ENCODE data around the gene B3GNT5. TPM values are rescaled to one million over a fixed set of nuclear protein-coding genes. Genes with fewer than 3 reads are reported as not detected.

The B3GNT5 gene
- total RNA-seq, 4 donors from 2014 or later, result 18.2 to 41.2 (median 26.0) TPM

DNA sequence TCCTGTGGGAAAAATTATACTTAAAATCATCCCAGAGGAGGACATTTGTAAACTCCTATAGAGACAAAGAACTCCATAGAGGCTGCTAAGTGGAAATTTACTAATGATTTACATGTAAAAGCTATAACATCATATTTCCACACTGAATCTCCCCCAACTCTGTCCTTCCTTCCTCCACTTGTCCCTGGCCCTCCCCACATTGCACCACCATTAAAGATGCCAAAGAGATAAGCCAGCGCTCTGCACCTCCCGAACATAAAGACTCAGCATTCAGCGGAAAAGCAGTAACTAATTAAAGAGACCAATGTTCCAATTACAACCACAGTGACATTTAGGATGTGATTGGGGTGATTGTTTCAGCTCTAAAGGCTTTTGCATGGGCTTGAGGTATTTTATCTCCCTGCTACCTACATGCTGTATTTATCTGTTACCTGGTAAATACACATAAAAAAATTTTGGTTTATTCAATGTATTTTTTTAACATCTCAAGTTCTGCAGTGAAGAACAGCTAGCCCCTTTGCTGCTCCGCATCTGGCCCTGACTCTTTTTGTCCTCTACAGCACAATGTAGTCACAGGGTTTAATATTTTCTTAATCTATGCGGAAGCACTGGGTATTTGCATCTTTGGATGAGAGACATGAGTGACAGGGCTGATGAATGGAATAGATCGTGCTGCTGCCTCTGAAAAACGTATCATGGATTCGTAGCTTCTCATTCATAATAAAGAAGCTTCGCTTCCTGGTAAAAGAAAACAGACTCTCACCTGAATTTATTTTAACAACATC lies 35.3 kb upstream of the B3GNT5 start:
- no peaks in the 10 kb centered on the region for H3K27me3 ChIP-seq
- TF ChIP-seq, protein P1, sequence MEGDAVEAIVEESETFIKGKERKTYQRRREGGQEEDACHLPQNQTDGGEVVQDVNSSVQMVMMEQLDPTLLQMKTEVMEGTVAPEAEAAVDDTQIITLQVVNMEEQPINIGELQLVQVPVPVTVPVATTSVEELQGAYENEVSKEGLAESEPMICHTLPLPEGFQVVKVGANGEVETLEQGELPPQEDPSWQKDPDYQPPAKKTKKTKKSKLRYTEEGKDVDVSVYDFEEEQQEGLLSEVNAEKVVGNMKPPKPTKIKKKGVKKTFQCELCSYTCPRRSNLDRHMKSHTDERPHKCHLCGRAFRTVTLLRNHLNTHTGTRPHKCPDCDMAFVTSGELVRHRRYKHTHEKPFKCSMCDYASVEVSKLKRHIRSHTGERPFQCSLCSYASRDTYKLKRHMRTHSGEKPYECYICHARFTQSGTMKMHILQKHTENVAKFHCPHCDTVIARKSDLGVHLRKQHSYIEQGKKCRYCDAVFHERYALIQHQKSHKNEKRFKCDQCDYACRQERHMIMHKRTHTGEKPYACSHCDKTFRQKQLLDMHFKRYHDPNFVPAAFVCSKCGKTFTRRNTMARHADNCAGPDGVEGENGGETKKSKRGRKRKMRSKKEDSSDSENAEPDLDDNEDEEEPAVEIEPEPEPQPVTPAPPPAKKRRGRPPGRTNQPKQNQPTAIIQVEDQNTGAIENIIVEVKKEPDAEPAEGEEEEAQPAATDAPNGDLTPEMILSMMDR (IDR thresholded peaks at IDR 0.05 in 4 of 5, conservative IDR thresholded peaks at IDR 0.05 in 1 of 5), result no peak
- TF ChIP-seq POLR2A (IDR thresholded peaks at IDR 0.05), result no peak

DNA sequence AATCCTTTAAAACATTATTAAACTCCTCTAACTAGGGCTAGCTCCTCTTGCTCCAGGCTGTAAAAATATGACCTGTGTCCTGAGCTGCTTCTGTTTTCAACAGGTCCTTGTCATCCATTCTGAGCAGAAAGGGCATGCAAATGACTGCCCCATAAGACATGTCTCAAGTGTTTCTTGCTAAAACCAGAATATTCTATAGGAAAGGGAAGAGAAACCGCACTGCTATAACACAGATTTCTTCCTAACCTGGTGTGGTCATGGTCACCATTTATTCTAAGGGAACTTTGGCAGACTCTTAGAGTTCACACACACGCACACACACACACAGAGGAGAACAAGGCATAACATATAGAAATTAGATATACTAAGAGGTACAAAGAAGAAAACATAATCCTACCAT lies 34.2 kb upstream of the B3GNT5 start:
- intact Hi-C loops (cut with DNase I; ENCODE audit: low total_unique reads) (no loop called here), in situ Hi-C loops (cut with MboI; ENCODE audit: low sequenced_read_pairs in 4 of 4) (no loop called here)
- Histone ChIP-seq H3K27me3 (no peaks in the 10 kb centered on the region), H3K4me3 (no peak overlapping the region), H3K36me3 (no peaks in the 10 kb centered on the region), H3K27ac (no peak overlapping the region), H3K9me3 (no peaks in the 10 kb centered on the region), H3K4me1 (peaks cover 0 to 3% of the 10 kb centered on the region in 2 donors)
- DNase-seq (no peak), ATAC-seq (no peak)
- TF ChIP-seq, protein P1 (IDR thresholded peaks at IDR 0.05 in 4 of 5, conservative IDR thresholded peaks at IDR 0.05 in 1 of 5), result no peak
- TF ChIP-seq POLR2A (IDR thresholded peaks at IDR 0.05), result no peak

More for the DNA sequence above, 35.3 kb upstream of the B3GNT5 start:
- Histone ChIP-seq H3K27ac (no peak overlapping the region), H3K9me3 (no peaks in the 10 kb centered on the region), H3K36me3 (no peaks in the 10 kb centered on the region), H3K4me1 (peaks cover 0 to 3% of the 10 kb centered on the region in 2 donors), H3K4me3 (no peak overlapping the region)
- intact Hi-C loops (cut with DNase I; ENCODE audit: low total_unique reads) (no loop called here), in situ Hi-C loops (cut with MboI; ENCODE audit: low sequenced_read_pairs in 4 of 4) (no loop called here)
- ATAC-seq (no peak), DNase-seq (no peak)

DNA sequence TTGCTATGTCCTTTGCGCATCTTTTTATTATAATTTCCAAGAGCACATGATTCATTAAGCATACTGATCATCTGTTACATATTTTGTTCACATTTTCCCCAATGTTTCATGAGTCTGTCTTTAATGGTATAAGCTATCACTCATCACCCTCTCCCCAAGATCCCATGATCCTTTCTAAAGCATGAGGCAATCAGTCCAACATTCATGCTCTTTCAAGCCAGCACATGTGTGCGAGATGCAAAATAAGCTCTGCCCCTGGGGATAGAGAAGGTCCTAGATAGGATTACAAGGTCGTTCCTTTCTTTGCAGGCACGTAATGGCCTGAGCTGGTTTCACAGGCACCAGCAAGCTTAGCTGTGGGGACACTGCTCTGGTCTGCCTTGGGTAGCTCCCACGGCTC lies 32.2 kb upstream of the B3GNT5 start:
- DNase-seq, result no peak
- H3K36me3 ChIP-seq, result no peaks in the 10 kb centered on the region
- intact Hi-C loops (cut with DNase I; ENCODE audit: low total_unique reads) (no loop called here), in situ Hi-C loops (cut with MboI; ENCODE audit: low sequenced_read_pairs in 4 of 4) (no loop called here)
- no peak for ATAC-seq
- no peaks in the 10 kb centered on the region for H3K9me3 ChIP-seq
- H3K27me3 ChIP-seq, result no peaks in the 10 kb centered on the region
- H3K27ac ChIP-seq, result no peak overlapping the region
- H3K4me1 ChIP-seq, result no peaks in the 10 kb centered on the region
- TF ChIP-seq POLR2A (IDR thresholded peaks at IDR 0.05), result no peak
- TF ChIP-seq, protein P1 (IDR thresholded peaks at IDR 0.05 in 4 of 5, conservative IDR thresholded peaks at IDR 0.05 in 1 of 5), result no peak
- no peak overlapping the region for H3K4me3 ChIP-seq

DNA sequence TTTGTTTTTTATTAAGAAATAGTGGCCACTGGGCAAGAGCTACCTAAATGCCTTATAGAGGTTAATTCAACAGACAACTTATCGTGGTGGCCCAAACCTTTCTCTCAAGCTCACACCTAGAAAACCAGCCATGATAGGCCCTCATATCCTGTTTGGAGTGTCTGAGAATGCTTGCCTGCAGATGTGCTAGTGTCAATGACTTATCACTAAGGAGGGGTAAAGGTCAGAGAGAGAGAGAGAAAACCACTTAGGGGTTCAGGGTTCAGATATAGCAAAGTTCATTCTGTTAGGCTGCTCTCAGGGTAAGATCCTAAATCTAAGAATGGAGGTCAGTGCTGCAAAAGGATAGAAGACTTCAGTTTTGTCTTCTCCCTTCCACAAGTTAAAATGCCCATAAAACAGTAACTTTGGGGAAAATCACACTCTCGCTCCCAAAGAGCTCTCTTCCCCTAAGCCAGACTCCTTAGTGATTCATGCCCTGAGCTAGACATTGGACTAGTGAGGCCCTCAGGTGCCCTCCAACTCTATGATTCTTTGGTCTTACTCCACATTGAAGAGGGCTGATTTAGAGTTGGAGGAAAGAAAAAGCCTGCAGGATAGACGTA lies 30.3 kb upstream of the B3GNT5 start:
- no peaks in the 10 kb centered on the region for H3K9me3 ChIP-seq
- no peak for ATAC-seq
- H3K27me3 ChIP-seq, result no peaks in the 10 kb centered on the region
- no peaks in the 10 kb centered on the region for H3K4me1 ChIP-seq
- no peak for DNase-seq
- intact Hi-C loops (cut with DNase I; ENCODE audit: low total_unique reads), result no loop called here
- no peaks in the 10 kb centered on the region for H3K36me3 ChIP-seq
- TF ChIP-seq POLR2A (IDR thresholded peaks at IDR 0.05), result no peak
- TF ChIP-seq, protein P1 (IDR thresholded peaks at IDR 0.05 in 4 of 5, conservative IDR thresholded peaks at IDR 0.05 in 1 of 5), result no peak
- H3K4me3 ChIP-seq, result no peak overlapping the region
- no peak overlapping the region for H3K27ac ChIP-seq
- in situ Hi-C loops (cut with MboI; ENCODE audit: low sequenced_read_pairs in 4 of 4), result no loop called here

Data from gastrocnemius medialis (tissue), 4 donors.